ENCODE measurements around the gene PAPPA.

DNA sequence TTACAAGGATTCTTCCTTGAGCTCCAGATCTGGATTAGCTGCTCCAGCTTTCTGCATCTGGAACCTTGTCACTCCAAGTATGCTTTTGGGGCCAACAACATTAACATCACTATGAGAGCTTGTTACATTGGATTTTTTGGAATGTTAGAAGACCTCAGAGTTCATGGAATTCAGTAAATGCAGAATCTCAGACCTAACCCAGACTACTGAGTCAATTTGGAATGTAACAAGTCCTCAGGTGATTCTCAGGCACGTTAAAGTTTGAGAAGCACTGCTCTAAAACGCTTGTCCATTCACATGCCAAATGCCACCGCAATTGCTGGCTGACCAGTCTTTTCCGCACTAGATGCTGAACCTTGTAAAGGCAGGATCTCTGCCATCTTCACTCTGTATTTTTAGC, 282.1 kb downstream of the PAPPA start:
- TF ChIP-seq EP300 (IDR thresholded peaks at IDR 0.05): no peak
- TF ChIP-seq, protein P1, sequence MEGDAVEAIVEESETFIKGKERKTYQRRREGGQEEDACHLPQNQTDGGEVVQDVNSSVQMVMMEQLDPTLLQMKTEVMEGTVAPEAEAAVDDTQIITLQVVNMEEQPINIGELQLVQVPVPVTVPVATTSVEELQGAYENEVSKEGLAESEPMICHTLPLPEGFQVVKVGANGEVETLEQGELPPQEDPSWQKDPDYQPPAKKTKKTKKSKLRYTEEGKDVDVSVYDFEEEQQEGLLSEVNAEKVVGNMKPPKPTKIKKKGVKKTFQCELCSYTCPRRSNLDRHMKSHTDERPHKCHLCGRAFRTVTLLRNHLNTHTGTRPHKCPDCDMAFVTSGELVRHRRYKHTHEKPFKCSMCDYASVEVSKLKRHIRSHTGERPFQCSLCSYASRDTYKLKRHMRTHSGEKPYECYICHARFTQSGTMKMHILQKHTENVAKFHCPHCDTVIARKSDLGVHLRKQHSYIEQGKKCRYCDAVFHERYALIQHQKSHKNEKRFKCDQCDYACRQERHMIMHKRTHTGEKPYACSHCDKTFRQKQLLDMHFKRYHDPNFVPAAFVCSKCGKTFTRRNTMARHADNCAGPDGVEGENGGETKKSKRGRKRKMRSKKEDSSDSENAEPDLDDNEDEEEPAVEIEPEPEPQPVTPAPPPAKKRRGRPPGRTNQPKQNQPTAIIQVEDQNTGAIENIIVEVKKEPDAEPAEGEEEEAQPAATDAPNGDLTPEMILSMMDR (IDR thresholded peaks at IDR 0.05): no peak
- TF ChIP-seq POLR2A (IDR thresholded peaks at IDR 0.05; ENCODE audit: low read depth): no peak

Measured in esophagus muscularis mucosa (tissue), 4 donors.